Activated CD8-positive, alpha-beta T cell treated with anti-CD3 and anti-CD28 coated beads for 36 hours (primary cell): ENCODE data around the gene PIKFYVE. TPM values are rescaled to one million over a fixed set of nuclear protein-coding genes. Genes with fewer than 3 reads are reported as not detected.

Experiments used
- ATAC-seq: fragments of 200-7000 bp; cut with Tn5 transposase; one replicate; pipeline ENCODE4 v1.10.0; 2021; ENCODE audit warnings: mild to moderate bottlenecking, moderate library complexity
- CTCF ChIA-PET: fragments of 350-600 bp; sonication (Branson Sonifier 250); formaldehyde crosslinking; loops from one replicate; lab custom pipeline; 2021; ENCODE audit warnings: antibody characterized with exemption; lab: Charles Lee
- POLR2A ChIA-PET: fragments of 350-600 bp; sonication (Branson Sonifier 250); formaldehyde crosslinking; loops from one replicate; lab custom pipeline; 2021; ENCODE audit warnings: antibody characterized with exemption; lab: Charles Lee
- DNase-seq: peaks from one replicate; pipeline ENCODE4 v3.0.0-alpha.2; 2020
- H3K27ac Mint-ChIP-seq: one replicate; pipeline ENCODE4 v1.8.0; 2021; ENCODE audit warnings: mild to moderate bottlenecking, mixed read lengths
- H3K27me3 Mint-ChIP-seq: one replicate; pipeline ENCODE4 v1.8.0; 2021; ENCODE audit warnings: mixed read lengths
- H3K36me3 Mint-ChIP-seq: one replicate; pipeline ENCODE4 v1.8.0; 2021; ENCODE audit warnings: low read depth, mixed read lengths
- H3K4me1 Mint-ChIP-seq: one replicate; pipeline ENCODE4 v1.8.0; 2021; ENCODE audit warnings: low read depth, mixed read lengths
- H3K4me3 Mint-ChIP-seq: one replicate; pipeline ENCODE4 v1.8.0; 2021; ENCODE audit warnings: mild to moderate bottlenecking, moderate library complexity, mixed read lengths
- H3K9me3 Mint-ChIP-seq: one replicate; pipeline ENCODE4 v1.8.0; 2021; ENCODE audit warnings: mixed read lengths
- intact Hi-C: fragments of 100-400 bp; cut with micrococcal nuclease; formaldehyde crosslinking; loops from one replicate; pipeline ENCODE4 v1.10.0; 2022
- total RNA-seq, 2 experiments: library from RNA; stranded (reverse); gene quantifications; one replicate each; pipeline ENCODE4 v1.2.3, GENCODE V29; 2021
- TF ChIP-seq, protein P1 (sequence below): fragments of 200-600 bp; IDR thresholded peaks from one replicate; pipeline ENCODE4 v1.8.0; 2022; ENCODE audit warnings: antibody characterized with exemption, mild to moderate bottlenecking

PIKFYVE gene
- total RNA-seq, 2 experiments from 2014 or later: 16.4 to 16.9 TPM

DNA sequence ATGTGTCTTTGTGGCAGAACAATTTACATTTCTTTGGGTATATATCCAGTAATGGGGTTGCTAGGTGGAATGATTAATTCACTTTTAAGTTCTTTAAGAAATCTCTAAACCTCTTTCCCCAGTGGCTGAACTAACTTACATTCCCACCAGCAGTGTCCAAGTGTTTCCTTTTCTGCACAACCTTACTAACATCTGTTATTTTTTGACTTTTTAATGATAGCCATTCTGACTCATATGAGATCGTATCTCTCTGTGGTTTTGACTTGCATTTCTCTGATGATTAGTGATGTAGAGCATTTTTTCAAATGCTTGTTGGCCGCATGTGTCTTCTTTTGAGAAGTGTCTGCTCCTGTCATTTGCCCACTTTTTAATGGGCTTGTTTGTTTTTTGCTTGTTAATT is 97.4 kb downstream of the PIKFYVE start:
- Mint-ChIP-seq H3K27ac (no peak overlapping the region), H3K36me3 (peaks cover 8% of the 10 kb centered on the region), H3K4me1 (peaks cover 4% of the 10 kb centered on the region), H3K4me3 (no peak overlapping the region), H3K9me3 (peaks cover 4% of the 10 kb centered on the region), H3K27me3 (no peaks in the 10 kb centered on the region)
- TF ChIP-seq, protein P1, sequence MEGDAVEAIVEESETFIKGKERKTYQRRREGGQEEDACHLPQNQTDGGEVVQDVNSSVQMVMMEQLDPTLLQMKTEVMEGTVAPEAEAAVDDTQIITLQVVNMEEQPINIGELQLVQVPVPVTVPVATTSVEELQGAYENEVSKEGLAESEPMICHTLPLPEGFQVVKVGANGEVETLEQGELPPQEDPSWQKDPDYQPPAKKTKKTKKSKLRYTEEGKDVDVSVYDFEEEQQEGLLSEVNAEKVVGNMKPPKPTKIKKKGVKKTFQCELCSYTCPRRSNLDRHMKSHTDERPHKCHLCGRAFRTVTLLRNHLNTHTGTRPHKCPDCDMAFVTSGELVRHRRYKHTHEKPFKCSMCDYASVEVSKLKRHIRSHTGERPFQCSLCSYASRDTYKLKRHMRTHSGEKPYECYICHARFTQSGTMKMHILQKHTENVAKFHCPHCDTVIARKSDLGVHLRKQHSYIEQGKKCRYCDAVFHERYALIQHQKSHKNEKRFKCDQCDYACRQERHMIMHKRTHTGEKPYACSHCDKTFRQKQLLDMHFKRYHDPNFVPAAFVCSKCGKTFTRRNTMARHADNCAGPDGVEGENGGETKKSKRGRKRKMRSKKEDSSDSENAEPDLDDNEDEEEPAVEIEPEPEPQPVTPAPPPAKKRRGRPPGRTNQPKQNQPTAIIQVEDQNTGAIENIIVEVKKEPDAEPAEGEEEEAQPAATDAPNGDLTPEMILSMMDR: no peak
- POLR2A ChIA-PET: no interaction called here
- CTCF ChIA-PET: no interaction called here
- intact Hi-C loops: no loop called here
- ATAC-seq (peak; percentile 39), DNase-seq (no peak)

GRCh38 chr2:208366215-208367127 is 100.4 kb downstream of the PIKFYVE start:
- TF ChIP-seq, protein P1: no peak
- Mint-ChIP-seq H3K4me1 (peaks cover 4% of the 10 kb centered on the region), H3K9me3 (peaks cover 4% of the 10 kb centered on the region), H3K27me3 (peaks cover 4% of the 10 kb centered on the region), H3K27ac (no peak overlapping the region), H3K4me3 (no peak overlapping the region), H3K36me3 (no peaks in the 10 kb centered on the region)
- ChIA-PET CTCF (interaction anchor here (0.5 to 1.3 kb wide), 3 partner anchors 9 to 44 kb away, joined by 3 read pairs; no protein-coding TSS in a partner anchor), POLR2A (no interaction called here)
- DNase-seq (no peak), ATAC-seq (no peak)
- intact Hi-C loops: no loop called here

DNA sequence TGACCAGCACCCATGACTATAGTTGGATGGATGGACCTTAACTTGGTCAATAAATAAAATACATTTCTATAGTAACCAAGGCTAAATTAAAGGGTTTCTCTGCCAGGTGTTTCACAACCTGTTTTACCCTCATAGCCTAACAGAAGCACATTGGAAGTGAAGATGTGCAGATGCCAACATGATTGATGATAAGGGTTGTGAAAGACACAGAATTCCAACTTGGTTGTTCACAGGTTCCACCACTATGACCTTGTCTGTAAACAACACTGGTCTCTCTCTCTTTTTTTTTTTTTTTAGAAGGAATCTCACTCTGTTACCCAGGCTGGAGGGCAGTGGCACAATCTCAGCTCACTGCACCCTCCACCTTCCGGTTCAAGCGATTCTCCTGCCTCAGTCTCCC is 103.0 kb downstream of the PIKFYVE start:
- Mint-ChIP-seq H3K9me3 (peaks cover 4% of the 10 kb centered on the region), H3K27ac (no peak overlapping the region), H3K4me3 (no peak overlapping the region), H3K36me3 (no peaks in the 10 kb centered on the region), H3K4me1 (no peaks in the 10 kb centered on the region), H3K27me3 (peaks cover 4% of the 10 kb centered on the region)
- intact Hi-C loops: no loop called here
- DNase-seq: no peak
- POLR2A ChIA-PET: no interaction called here
- TF ChIP-seq, protein P1: no peak
- no peak for ATAC-seq
- CTCF ChIA-PET: no interaction called here

DNA sequence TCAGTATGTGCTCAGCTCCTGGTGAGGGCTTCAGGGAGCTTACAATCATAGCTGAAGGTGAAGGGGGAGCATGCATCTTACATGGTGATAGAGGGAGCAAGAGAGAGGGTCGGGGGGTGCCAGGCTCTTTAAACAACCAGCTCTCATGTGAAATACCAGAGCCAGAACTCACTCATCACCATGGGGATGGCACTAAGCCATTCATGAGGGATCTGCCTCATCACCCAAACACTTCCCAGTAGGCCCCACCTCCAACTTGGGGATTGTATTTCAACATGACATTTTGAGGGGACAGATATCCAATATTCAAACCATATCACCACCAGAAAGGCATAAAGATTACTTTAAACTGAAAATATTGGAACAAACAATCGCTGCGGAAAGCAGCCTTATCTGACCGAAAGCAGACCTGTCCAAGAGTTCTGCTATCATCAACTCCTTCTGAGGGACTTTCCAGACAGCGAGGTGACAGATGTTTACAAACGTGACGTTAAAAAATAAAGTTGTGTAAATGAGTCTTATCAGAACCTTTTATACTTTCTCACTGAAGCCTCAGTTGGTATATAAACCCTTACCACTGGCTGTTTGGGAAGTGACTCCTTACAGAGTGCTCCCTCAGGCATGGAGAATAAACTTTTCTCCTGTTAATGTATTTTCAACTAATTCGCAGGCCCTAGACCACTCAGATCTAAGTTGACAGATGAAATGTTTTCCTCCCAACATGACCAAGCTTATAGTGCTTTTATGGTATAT is 105.0 kb downstream of the PIKFYVE start:
- Mint-ChIP-seq H3K9me3 (no peaks in the 10 kb centered on the region), H3K27ac (no peak overlapping the region), H3K4me1 (no peaks in the 10 kb centered on the region), H3K36me3 (no peaks in the 10 kb centered on the region), H3K4me3 (no peak overlapping the region), H3K27me3 (peaks cover 10% of the 10 kb centered on the region)
- ATAC-seq (no peak), DNase-seq (no peak)
- TF ChIP-seq, protein P1: no peak
- ChIA-PET CTCF (no interaction called here), POLR2A (no interaction called here)
- intact Hi-C loops: no loop called here

DNA sequence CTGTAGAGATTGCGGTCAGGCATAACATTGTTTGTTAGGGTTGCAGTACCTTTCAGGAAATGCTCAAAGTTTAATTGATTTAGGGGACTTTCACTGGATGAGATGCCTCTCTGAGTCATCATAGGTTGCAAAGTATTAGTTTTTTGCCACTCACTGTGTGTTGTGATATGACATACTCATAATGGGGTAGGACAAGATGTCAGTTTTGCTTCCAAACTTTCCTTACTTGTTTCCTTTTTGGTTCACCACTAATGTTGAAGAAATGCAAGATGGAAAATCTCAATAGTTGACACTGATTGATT is 105.5 kb downstream of the PIKFYVE start:
- peaks cover 10% of the 10 kb centered on the region for H3K27me3 Mint-ChIP-seq
- no peaks in the 10 kb centered on the region for H3K4me1 Mint-ChIP-seq
- POLR2A ChIA-PET: no interaction called here

More for the DNA sequence above, 105.5 kb downstream of the PIKFYVE start:
- no peak for ATAC-seq
- intact Hi-C loops: no loop called here
- TF ChIP-seq, protein P1: no peak
- Mint-ChIP-seq H3K9me3 (no peaks in the 10 kb centered on the region), H3K27ac (no peak overlapping the region), H3K36me3 (no peaks in the 10 kb centered on the region), H3K4me3 (no peak overlapping the region)
- no peak for DNase-seq
- CTCF ChIA-PET: no interaction called here
